CMK (cell line): Measurements from ENCODE around the gene AFDN.

Experiments
- DNase-seq: peaks from one replicate; pipeline ENCODE4 v3.0.0-alpha.2; 2010; ENCODE audit warnings: low read depth

Gene AFDN

DNA sequence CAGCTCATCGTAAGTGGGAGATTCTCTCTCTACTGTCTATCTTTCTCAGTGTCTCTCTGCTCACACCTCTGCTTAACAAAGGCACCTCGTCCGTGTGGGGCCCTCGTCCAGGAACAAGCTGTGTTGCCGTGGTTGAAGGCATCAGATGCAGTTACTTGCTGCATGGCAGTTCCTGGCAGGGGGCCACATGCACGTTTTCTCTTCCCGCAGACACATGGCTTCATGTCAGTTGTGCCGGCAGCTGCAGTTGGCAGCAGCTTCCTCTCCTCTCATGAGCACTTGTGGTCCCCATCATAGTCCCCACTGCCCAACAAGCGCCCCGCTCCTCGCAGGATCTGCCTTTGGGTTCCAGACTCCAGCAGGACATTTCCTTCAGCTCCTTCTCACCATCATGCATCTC is 7.1 kb upstream of the AFDN start:
- no peak for DNase-seq

DNA sequence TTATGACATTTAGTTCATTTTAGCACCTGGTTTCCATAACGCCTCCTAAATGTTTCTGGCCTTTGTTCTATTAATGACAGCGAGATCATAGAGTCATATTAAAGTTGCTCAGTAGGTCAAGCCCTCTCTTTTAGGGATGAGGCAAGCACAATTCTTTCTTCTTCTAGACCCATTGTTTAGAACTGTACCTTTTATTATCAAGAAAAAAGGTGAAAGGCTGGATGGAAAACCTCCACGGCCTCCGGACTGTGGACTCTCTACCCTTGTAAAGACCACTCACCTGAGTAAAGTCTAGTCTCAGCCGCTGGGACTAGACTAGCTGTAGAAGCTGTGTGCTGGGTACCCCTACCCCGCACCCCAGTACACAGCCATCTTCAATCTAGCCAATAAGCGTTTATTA is 6.0 kb upstream of the AFDN start:
- DNase-seq, result no peak

DNA sequence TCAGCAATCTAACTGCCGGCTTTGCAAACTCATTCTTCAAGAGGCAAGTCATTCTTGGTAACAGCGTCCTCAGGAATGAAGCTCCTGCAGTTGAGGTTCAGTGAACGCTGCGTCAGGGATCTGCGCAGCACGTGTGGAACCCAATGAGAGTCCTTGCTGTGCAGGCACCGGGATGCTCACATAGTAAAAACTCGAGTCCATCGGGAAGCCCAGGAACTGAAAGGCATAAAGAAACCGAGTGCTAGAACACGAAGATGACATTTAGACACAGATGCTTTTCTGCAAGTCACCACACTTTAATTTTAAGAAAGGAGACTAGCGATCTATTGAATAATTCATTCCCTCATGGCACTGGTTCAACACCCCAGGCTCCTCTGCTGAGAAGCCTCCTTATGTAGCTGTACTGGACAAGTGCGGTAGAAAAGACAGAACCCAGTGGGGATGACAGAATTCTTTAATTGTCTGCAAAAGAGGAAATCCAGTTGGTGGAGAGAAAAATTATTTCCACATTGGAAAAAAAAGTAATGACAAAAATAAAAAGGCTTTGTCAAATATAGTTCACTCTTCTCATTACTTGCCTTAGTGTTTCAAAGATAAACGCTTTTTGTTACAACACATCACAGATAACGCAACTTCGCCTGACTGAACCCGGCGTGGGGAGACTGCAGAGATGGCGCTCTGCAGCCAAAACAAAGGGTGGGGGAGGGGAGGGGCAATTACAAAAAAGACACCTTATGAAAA is 1.9 kb upstream of the AFDN start:
- DNase-seq, result no peak

DNA sequence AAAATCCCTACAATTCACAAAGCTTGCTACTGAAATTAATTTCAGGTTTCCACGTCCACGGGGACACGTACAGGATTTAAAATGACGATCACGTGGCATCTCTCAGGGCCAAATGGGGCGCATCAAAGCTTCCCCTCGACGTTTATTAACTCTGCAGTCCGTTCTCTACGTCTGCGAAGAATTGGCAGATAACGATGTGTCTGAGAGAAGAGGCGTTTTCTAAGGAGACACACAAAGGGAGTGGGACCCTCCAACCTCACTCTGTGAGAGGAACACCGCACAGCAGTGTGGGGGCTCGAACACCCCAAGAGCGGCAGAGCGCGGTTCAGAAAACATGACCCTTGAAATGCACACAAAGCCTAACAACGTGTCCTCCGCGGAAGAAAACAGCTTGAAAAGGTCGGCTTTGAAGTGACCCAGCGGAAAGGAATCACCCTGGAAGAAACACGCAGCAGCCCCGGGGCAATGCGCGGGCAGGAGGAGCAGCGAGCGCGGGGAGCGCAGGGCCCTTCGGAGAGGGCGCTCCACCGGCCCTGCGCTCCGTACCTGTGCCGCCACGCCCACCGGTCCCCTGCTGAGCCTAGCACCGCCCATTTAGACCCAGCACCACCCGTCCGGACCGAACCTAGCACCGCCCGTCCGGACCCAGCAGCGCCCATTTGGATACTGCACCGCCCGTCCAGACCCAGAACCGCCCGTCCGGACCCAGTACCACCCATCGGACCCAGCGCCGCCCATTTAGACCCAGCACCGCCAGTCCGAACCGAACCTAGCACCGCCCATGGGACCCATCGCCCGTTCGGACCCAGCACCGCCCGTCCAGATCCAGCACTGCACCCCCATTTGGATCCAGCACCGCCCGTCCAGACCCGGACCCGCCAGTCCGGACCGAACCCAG is 1.1 kb upstream of the AFDN start:
- DNase-seq, result no peak

DNA sequence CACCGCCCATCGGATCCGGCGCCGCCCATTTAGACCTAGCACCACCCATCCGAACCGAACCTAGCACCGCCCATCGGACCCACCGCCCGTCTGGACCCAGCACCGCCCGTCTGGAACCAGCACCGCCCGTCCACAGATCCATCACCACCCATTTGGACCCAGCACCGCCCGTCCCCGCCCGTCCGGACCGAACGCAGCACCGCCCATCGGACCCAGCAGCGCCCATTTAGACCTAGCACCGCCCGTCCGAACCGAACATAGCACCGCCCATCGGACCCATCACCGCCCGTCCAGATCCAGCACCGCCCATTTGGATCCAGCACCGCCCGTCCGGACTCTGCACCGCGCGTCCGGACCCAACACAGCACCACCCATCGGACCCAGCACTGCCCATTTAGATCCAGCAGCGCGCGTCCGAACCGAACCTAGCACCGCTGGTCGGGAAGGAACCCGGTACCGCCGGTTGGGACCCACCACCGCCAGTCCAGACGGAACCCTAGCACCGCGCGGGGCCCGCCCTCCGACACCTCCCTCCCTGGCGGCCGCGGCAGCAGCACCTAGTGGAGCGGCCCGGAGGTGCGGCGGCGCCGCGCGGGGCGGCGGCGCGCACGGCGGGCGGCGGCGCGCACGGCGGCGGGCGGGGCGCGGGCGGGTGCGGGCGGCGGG is 348 bp upstream of the AFDN start:
- no peak for DNase-seq

DNA sequence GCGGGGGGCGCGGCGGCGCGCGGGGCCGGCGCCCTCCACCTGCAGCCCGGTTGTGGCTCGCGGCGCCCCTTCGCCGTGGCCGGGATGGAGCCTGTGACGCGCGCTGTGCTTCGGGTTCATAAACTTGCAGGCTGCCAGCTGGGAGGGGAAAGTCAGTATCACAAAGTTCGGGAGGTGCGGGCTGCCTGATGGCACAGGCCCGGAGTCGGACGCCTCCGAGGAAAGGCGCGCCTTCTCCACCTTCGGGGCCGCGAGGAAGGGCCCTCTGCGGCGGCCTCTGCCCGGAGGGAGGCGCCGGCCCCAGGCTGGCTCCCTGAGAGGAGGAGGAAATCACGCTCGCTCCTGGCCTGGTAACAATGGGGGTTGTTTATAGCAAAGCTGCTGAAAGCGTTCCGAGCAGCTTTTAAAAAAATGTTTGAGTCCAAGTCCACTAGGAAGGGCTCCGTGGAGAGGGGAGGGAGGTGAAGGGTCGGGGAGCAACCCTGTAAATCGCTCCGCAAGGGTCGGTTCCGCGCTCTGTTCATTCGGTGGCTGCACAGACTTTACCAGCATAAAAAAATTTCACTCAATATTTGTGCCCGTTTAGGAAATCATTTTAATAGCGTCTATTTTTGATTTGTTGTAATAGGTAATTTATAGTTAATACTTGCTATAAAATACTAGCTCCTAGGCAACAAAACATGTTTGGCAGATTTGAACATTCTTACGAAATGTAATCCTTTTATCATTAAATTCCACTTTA is 1.0 kb downstream of the AFDN start:
- DNase-seq, result no peak

DNA sequence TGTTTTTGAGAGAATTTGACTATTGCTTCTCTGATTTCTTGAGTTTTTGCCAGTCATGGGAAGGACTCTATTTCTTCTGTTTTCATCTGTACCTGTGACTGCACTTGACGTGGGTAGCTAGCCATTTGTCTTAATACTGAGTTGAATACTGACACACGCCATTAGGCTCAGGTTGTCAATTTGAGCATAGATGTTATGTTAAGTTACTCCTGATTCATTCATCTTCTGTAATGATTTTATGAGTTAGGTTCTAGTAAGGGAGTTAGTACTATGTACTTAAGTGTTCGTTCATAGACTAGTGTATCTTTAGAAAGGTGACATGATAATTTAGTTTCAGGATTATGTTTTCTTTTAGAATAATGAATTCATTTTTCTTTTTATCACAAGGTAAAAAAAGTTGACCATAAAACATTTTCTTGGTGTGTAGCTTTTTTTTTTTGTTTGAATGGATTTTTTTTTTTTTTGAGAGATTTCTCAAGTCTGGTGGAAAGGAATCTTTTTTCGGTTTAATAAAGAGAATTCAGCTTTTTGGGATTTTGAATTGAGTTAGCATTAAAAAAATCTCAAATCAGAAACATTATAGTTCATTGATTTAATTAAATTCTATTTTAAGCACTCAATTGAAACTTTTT is 1.7 kb downstream of the AFDN start:
- no peak for DNase-seq

DNA sequence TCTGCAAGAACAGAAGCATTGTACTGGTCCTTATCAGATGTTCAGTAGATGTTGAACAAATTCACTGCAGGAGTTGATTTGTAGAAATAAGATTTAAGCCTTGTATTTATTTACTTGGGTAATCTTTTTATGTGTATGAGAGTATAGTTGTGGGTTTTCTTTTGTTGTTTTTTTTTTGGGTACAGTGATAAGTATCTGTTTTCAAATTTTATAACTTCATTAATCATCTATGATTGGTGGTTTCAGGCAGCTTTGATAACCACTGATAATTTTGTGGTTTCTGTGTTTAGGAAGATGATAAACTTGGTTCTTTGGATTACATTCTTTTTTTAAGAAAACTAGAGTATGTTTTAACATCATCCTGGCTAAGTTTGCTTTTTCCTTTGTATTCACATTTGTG is 2.8 kb downstream of the AFDN start:
- DNase-seq, result no peak

DNA sequence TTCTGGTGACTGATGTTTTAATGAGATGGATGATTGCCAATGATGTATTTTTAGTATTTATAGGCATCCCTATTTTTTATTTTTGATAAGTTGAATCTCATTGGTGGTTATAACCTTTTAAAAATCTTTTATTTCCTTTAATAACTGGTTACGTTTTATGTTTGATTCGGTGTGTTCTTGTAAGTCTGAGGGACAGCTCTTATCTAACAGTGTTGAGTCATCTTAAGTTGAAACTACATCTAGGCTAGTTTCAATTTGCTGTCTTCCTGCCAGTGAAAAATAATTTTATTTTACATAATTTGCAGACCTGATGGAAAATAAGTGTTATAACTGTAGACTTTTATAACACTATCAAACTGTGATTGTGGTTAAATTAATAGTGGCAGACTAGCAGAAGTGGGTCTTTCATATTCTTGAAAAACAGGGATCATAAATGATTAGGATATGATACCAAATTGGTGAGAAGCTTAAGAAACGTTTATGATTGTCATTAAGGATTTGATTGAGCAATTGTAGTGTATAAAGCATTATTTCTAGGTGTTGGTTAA is 4.6 kb downstream of the AFDN start:
- no peak for DNase-seq

DNA sequence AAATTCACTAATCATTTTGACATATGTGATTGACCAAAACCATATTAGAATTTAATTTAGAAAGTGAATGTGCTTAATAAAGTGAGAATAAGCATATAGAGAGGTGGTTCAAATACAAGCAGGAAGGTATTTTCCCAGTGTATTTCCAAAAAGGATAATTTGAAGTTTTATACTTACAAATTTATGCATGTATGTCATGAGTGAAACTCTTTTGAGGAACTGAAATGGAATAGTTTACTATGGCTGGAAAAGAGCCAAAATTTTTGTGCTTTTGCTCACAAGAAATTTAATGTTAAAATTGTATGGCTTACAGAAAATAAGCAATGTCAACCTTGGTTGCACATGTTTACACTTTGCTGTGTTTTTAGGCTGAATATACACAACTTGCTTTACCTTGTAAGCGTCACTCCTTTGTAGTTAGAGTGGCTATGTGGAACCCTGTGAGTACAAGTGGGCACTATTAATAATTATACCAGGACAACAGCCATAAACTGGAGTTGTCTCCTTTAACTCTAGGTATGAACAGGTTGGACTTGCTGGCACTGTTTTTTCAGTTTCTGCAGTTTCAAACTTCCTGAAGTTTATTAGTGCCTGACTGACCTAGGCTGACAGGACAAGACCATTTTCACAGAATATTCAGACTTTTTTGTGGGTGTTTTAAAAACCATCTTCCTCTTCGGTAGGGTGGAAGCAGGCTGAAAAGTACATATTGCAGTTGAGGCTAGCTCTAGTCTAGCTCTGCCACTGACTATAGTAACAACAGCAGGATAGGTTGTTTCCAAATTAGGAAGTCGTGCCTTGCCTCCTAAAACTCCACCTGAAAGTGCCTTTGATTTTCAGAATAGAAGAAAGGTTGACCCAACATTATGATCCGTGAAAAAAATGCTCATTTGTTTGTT is 6.0 kb downstream of the AFDN start:
- DNase-seq, result no peak

DNA sequence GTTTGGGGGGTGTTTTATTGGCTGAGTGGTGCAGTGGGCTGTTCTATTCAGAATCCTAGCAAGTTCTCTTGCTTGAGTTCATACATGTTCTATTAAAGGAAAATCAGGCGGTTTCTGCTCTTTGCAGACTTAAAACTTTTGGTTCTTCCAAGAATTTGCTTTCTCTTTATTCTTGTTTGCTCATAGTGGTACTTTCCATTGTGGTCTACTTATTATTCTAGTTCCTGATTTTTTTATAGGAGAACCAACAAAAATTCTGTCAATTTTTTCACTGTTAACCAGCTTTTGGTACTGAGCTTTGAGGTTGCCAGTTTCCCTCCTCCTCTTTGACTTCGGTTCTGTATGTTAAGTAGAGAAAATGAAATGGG is 6.7 kb downstream of the AFDN start:
- no peak for DNase-seq

DNA sequence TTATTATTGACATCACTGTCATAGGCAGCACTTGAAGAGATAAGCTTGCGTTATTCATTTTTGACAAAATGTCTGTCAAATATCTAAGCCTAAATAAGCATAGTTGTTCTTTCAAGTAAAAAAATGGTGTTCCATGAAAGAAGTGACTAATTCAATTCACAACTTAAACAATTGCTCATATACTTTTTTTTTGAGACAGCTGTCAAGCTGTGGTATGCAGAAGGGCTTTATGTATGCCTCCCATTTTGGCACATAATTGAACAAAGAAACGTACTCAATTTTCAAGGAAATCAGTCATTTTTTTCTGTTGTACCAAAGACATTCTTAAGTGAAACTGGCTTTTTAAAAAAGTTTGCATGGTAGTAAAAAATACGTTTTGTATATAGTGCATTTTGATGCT is 8.5 kb downstream of the AFDN start:
- DNase-seq, result no peak

DNA sequence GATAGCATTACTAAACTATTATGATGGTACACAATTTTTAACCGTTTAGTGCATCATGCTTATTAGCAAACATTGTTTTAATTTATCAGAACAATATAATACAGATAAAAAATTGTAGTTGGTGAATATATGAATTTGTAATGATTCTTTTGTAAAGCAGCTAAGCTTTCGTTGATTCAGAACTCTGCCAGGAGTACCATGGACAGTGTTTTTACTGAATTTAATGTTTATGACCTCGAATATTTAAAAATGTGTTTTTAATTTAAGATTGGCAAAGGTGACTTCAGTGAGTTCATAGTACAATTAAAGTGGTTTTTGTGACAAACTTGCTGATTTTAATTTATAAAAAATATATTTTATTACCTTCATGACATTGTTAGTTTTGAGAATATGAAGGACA is 10.0 kb downstream of the AFDN start:
- no peak for DNase-seq

DNA sequence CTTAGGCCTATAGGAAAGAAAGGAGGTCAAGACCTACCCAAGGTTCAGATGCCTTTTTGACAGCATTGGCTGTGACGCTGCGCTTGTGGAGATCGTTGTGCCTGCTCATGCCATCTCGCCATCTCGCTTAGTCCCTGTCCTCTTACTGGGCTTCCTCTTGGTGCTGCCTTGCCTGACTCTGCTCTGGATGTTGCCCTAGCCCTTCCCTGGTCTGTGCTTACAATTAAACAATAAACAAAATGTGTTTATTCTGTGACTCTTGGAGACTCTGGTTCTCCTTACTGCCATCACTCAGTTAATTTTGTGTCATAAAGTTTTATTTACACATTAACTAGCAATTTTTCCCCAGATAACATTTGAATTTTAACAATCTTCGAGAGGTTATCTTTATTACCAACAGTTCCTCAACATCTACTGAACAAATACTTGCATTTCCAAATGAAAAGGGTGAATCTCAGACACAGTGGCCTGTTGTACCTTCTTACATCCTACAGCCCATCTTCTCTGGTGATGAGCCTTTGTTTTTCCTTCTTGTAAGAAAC is 11.6 kb downstream of the AFDN start:
- no peak for DNase-seq

DNA sequence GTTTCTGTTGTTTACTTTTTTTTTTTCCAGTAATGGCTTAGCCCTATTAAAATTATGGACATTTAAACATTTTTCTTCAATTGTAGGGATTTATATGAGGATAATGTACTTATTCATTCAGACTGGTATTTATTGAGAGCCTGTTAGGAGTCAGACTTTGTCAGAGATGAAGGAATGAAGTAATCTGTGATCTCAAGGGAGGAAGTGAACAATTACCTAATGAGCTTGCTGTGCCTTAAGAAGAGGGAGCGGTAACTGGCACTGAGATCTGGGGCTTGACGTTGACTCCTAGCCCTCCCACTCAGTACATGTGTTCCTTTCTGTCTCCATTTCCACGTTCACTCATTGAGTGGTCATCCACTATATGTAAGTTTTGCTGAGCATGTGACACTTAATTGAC is 12.6 kb downstream of the AFDN start:
- DNase-seq, result no peak

DNA sequence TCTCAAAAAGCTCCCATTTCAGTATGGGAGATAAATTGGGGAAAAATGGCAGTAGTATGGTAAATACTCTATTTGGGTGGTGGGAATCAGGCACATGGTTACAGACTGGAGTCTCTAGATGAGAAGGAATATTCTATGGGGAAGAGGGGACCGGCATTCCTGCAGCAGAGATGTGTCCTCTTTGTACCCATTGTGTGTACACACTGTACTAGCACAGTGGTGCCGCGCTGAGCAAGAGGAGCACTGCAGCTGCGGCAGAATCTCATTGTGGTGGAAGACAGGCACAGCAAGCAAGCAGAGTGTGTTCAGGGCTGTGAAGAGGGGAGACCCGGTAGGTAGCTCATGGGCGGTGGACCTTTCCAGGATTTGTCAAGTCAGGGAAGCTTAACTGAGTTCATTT is 13.0 kb downstream of the AFDN start:
- no peak for DNase-seq

DNA sequence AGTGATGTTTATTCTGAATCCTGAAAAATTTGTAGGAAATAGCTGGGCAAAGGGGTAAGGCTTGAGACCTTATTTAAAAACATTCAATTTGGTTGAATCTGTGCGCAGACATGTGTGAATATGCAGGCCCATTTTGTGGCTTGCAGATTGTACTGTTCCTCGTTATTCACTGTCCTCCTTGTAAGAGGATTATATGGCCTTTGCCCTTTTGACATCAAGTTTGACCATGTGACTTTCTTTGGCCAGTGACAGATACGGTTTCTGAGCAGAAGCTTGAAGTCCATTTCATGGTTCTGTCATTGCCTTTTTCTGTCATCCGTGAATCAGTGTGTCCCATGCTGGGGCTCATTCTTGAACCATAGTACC is 13.4 kb downstream of the AFDN start:
- no peak for DNase-seq

DNA sequence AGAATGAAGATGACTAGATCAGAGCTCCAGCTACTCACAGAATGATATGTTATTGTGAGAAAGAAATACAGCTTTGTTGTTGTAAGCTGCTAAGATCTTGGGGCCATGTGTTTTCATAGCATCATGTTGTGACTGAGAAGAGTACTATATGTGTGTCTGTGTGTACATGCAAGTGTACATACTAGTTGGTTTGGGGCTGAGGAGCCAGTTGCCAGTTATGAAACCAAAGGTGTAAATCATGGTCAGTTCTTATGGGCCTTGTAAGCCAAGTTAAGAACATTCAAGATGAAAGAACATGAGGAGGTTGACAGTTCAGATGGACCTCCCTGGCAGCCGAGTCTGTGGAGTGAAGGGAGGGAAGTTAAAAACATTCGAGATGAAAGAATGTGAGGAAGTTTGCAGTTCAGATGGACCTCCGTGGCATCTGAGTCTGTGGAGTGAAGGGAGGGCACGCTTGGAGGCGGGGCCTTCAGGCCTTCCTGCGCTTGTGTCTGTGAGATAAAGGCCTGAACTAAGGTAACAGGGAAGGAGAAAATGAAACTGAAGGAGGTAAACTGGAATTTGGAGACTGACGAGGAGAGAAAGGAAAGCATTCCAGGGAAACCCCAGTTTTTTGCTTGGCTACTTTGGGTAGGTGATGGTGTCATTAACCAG is 13.9 kb downstream of the AFDN start:
- no peak for DNase-seq

DNA sequence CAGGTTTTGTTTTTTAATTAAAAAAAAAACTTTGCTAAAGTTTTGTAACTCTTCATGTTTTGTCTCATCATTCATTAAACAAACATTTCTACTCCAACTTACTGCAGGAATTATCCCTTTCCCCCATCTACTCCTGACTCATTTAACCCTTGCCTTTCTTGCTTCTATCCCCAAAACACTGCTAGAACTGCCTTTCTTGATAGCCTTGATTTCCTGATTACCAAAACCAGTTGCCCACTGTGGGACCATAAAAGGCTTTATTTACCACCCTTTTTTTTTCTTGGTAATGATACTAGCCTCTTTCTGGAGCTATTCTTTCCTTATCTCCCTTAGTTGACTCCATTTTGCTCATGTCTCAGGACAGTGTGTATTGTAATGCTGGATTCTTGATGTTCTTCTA is 15.3 kb downstream of the AFDN start:
- no peak for DNase-seq

DNA sequence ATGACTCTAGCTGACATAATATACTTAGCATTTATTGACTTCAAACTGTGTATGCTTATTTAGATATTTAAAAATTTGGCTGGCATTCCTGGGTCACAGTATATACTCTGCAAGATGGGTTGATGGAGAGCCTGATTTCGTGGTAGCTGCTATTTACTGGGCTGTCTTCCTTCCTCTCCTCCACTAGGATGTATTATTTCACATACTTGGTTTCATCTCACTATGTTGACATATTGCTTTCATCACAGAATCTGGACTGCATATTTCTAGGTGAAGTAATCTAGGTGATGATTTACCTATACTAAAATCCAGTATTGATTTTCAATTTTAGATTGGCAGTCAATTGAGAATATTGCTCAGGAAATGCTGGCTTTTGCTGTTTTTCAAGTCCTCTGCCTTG is 15.7 kb downstream of the AFDN start:
- no peak for DNase-seq
